ENCODE measurements around the gene FANCD2.
"Not testable (repeated sequence)": the region's sequence is repeated elsewhere in the genome, so short reads cannot be mapped to it uniquely, and the experiment has no call there.

Gene FANCD2

GRCh38 chr3:10007126-10007782 is 19.0 kb upstream of the FANCD2 start:
- no peak overlapping the region for H3K4me3 Mint-ChIP-seq
- H3K4me1 Mint-ChIP-seq = peaks cover 53% of the 10 kb centered on the region
- DNase-seq = no peak
- peaks cover 9% of the 10 kb centered on the region for H3K36me3 Mint-ChIP-seq
- H3K27me3 Mint-ChIP-seq = peaks cover 24% of the 10 kb centered on the region
- H3K27ac Mint-ChIP-seq = no peak overlapping the region
- CTCF ChIA-PET = interaction anchor here (1.4 kb wide), 1 partner anchor 14 kb away, joined by 5 read pairs; no protein-coding TSS in a partner anchor
- no peaks in the 10 kb centered on the region for H3K9me3 Mint-ChIP-seq

GRCh38 chr3:10008216-10008587 is 18.0 kb upstream of the FANCD2 start:
- Mint-ChIP-seq H3K27me3 (peaks cover 25% of the 10 kb centered on the region), H3K4me3 (peak overlapping the region; percentile 68), H3K4me1 (peaks cover 56% of the 10 kb centered on the region), H3K27ac (peak overlapping the region; percentile 64)
- H3K36me3 Mint-ChIP-seq, H3K9me3 Mint-ChIP-seq, CTCF ChIA-PET, DNase-seq: not testable (repeated sequence)

GRCh38 chr3:10008588-10009344 is 17.5 kb upstream of the FANCD2 start:
- H3K4me1 Mint-ChIP-seq = peaks cover 56% of the 10 kb centered on the region
- peak overlapping the region; percentile 68 for H3K4me3 Mint-ChIP-seq
- peaks cover 25% of the 10 kb centered on the region for H3K27me3 Mint-ChIP-seq
- DNase-seq = peak; percentile 90
- no peaks in the 10 kb centered on the region for H3K9me3 Mint-ChIP-seq
- H3K27ac Mint-ChIP-seq = peak overlapping the region; percentile 62
- CTCF ChIA-PET = no interaction called here
- H3K36me3 Mint-ChIP-seq = no peaks in the 10 kb centered on the region

GRCh38 chr3:10010421-10010877 is 15.8 kb upstream of the FANCD2 start:
- Mint-ChIP-seq H3K4me1 (peaks cover 56% of the 10 kb centered on the region), H3K27me3 (peaks cover 25% of the 10 kb centered on the region), H3K36me3 (no peaks in the 10 kb centered on the region), H3K4me3 (peak overlapping the region; percentile 47), H3K9me3 (no peaks in the 10 kb centered on the region), H3K27ac (no peak overlapping the region)
- no peak for DNase-seq
- CTCF ChIA-PET = no interaction called here

GRCh38 chr3:10010878-10011465 is 15.3 kb upstream of the FANCD2 start:
- no peaks in the 10 kb centered on the region for H3K36me3 Mint-ChIP-seq
- no peaks in the 10 kb centered on the region for H3K9me3 Mint-ChIP-seq
- CTCF ChIA-PET = interaction anchor here (0.6 kb wide), 1 partner anchor 272 kb away, joined by 3 read pairs; no protein-coding TSS in a partner anchor
- H3K27ac Mint-ChIP-seq = no peak overlapping the region
- H3K4me1 Mint-ChIP-seq = peaks cover 53% of the 10 kb centered on the region
- DNase-seq = peak; percentile 93
- H3K4me3 Mint-ChIP-seq = peak overlapping the region; percentile 66
- peaks cover 25% of the 10 kb centered on the region for H3K27me3 Mint-ChIP-seq

- H3K4me3 Mint-ChIP-seq = peak overlapping the region; percentile 66
- DNase-seq = no peak
- peaks cover 47% of the 10 kb centered on the region for H3K4me1 Mint-ChIP-seq
- CTCF ChIA-PET = interaction anchor here (0.6 kb wide), 1 partner anchor 271 kb away, joined by 3 read pairs; no protein-coding TSS in a partner anchor
- H3K36me3 Mint-ChIP-seq = no peaks in the 10 kb centered on the region
- H3K27me3 Mint-ChIP-seq = peaks cover 25% of the 10 kb centered on the region
- H3K27ac Mint-ChIP-seq = no peak overlapping the region
- H3K9me3 Mint-ChIP-seq = no peaks in the 10 kb centered on the region
Measured at GRCh38 chr3:10011631-10012030, 14.6 kb upstream of the FANCD2 start.

GRCh38 chr3:10012106-10012505 is 14.1 kb upstream of the FANCD2 start:
- Mint-ChIP-seq H3K4me3 (peak overlapping the region; percentile 66), H3K4me1 (peaks cover 42% of the 10 kb centered on the region), H3K27ac (peak overlapping the region; percentile 49), H3K27me3 (peaks cover 25% of the 10 kb centered on the region), H3K36me3 (no peaks in the 10 kb centered on the region), H3K9me3 (no peaks in the 10 kb centered on the region)
- no peak for DNase-seq
- CTCF ChIA-PET = no interaction called here

GRCh38 chr3:10015461-10015904 is 10.8 kb upstream of the FANCD2 start:
- peaks cover 3% of the 10 kb centered on the region for H3K36me3 Mint-ChIP-seq
- no peak for DNase-seq
- CTCF ChIA-PET = interaction anchor here (1.6 kb wide), 1 partner anchor 11 kb away, joined by 5 read pairs; the partner anchor contains the start of gene FANCD2
- no peak overlapping the region for H3K4me3 Mint-ChIP-seq
- peaks cover 17% of the 10 kb centered on the region for H3K4me1 Mint-ChIP-seq
- no peaks in the 10 kb centered on the region for H3K9me3 Mint-ChIP-seq
- H3K27me3 Mint-ChIP-seq = peaks cover 17% of the 10 kb centered on the region
- no peak overlapping the region for H3K27ac Mint-ChIP-seq

GRCh38 chr3:10017636-10018292 is 8.5 kb upstream of the FANCD2 start:
- no peak overlapping the region for H3K4me3 Mint-ChIP-seq
- DNase-seq = peak; percentile 31
- CTCF ChIA-PET = no interaction called here
- peak overlapping the region; percentile 42 for H3K27ac Mint-ChIP-seq
- H3K9me3 Mint-ChIP-seq = no peaks in the 10 kb centered on the region
- peaks cover 8% of the 10 kb centered on the region for H3K36me3 Mint-ChIP-seq
- H3K4me1 Mint-ChIP-seq = peaks cover 3% of the 10 kb centered on the region
- H3K27me3 Mint-ChIP-seq = no peaks in the 10 kb centered on the region

- peaks cover 14% of the 10 kb centered on the region for H3K36me3 Mint-ChIP-seq
- H3K27me3 Mint-ChIP-seq, H3K4me3 Mint-ChIP-seq, H3K4me1 Mint-ChIP-seq, H3K27ac Mint-ChIP-seq, H3K9me3 Mint-ChIP-seq, DNase-seq, CTCF ChIA-PET: not testable (repeated sequence)
Measured at GRCh38 chr3:10018806-10019205, 7.4 kb upstream of the FANCD2 start.

GRCh38 chr3:10019326-10019725 is 6.9 kb upstream of the FANCD2 start:
- peaks cover 5% of the 10 kb centered on the region for H3K4me1 Mint-ChIP-seq
- H3K9me3 Mint-ChIP-seq = no peaks in the 10 kb centered on the region
- no peak overlapping the region for H3K4me3 Mint-ChIP-seq
- CTCF ChIA-PET = no interaction called here
- H3K27ac Mint-ChIP-seq = no peak overlapping the region
- DNase-seq = no peak
- peaks cover 14% of the 10 kb centered on the region for H3K36me3 Mint-ChIP-seq
- H3K27me3 Mint-ChIP-seq = no peaks in the 10 kb centered on the region

- Mint-ChIP-seq H3K36me3 (peaks cover 20% of the 10 kb centered on the region), H3K4me1 (peaks cover 21% of the 10 kb centered on the region), H3K27me3 (no peaks in the 10 kb centered on the region), H3K9me3 (no peaks in the 10 kb centered on the region), H3K4me3 (no peak overlapping the region), H3K27ac (no peak overlapping the region)
- DNase-seq = no peak
- CTCF ChIA-PET = no interaction called here
Measured at GRCh38 chr3:10021856-10022775, 4.1 kb upstream of the FANCD2 start.

GRCh38 chr3:10023587-10024310 is 2.5 kb upstream of the FANCD2 start:
- Mint-ChIP-seq H3K4me3 (no peak overlapping the region), H3K27ac (no peak overlapping the region), H3K4me1 (peaks cover 27% of the 10 kb centered on the region), H3K27me3 (no peaks in the 10 kb centered on the region), H3K9me3 (no peaks in the 10 kb centered on the region), H3K36me3 (peaks cover 22% of the 10 kb centered on the region)
- DNase-seq = no peak
- CTCF ChIA-PET = interaction anchor here (0.9 kb wide), 1 partner anchor 252 kb away, joined by 3 read pairs; no protein-coding TSS in a partner anchor

Data from activated naive CD4-positive, alpha-beta T cell treated with anti-CD3 and anti-CD28 coated beads, Interleukin-2, amount 10 ng/mL, durations not matched to agents 7 days and 5 days (primary cell).